ENCODE measurements around the gene SNX18.

The SNX18 gene

DNA sequence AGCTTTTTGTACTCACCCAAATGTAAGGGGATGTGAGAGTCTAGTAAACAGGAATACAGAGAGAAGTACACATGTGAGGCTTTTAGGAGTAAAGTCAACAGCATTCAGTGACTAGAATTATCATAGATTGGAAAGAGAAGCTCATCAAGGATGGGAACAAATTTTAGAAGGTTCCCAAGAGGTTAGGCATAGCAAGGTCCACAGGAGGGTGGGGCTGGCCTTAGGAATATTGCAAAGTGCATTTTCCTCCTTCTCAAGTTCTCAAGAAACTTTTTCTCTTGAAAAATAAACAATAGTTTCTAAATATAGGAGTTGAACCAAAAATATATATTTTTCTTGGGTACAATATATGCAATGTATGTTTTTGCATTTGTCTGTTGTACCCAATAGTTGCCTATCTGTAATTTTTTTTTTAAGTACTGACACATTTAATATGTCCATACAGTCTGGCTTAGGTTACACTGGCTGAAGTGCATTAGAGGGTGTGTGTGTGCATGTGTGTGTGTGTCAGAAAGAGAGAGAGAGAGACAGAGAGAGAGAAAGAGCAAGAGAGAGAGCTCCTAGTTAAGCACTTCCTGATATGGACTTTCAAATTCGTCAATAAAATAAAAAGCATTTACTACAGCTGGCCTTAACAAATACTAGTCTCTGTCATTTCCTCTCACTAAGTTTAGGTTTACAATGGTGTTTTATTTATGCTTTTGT lies 62.2 kb downstream of the SNX18 start:
- no peak for DNase-seq (ENCODE audit: low read depth in 2 of 2)

- DNase-seq (ENCODE audit: low read depth in 2 of 2) = no peak
These were observed 63.6 kb downstream of the SNX18 start for GRCh38 chr5:54580997-54581811.

DNA sequence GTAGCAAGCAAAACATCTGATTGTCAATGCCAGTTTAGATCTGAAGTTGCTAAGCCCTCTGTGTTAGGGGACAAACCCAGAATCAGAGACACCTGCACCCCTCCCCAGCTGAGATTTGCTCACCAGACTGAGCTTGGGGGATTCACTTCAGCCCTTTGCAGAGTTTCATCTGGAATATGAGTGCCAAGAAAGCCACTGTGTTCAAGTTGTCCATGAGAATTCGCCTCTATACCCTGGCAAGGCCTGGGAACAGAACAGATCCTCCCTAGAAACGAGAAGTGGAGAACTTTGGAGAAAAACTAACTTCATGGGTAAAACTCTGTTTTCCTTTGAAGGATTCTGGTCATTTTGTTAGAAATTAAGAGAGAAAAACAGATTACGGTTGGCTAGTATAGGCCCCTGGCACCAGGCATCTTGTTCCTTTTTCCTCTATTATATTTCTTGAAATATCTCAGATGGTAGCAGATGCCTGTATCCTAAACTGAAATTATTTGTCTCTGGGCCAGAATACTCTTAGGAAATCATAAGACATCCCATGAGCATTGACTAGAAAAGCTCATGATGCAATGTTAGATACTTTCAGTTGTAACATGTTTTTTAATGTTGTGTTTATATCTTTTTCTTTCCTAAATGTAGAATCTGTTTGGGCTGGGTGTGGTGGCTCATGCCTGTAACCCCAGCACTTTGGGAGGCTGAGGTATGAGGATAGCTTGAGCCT lies 64.4 kb downstream of the SNX18 start:
- DNase-seq (ENCODE audit: low read depth in 2 of 2) = no peak

- no peak for DNase-seq (ENCODE audit: low read depth in 2 of 2)
These were observed 68.8 kb downstream of the SNX18 start for GRCh38 chr5:54586336-54586735.

DNA sequence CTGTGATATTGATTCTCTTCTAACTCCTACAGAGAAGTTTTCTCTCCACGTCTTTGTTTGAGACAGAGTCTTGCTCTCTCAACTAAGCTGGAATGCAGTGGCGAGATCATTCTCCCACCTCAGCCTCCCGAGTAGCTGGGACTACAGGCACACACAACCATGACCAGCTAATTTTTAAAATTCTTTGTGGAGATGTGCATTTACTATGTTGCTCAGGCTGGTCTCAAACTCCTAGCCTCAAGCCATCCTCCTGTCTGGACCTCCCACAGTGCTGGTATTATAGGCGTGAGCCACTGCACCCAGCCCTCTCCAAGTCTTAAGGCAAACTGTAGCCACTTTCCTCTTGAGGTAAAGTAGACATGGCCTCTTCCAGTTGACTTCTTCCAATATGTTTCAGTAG lies 72.2 kb downstream of the SNX18 start:
- DNase-seq (ENCODE audit: low read depth in 2 of 2) = no peak

DNA sequence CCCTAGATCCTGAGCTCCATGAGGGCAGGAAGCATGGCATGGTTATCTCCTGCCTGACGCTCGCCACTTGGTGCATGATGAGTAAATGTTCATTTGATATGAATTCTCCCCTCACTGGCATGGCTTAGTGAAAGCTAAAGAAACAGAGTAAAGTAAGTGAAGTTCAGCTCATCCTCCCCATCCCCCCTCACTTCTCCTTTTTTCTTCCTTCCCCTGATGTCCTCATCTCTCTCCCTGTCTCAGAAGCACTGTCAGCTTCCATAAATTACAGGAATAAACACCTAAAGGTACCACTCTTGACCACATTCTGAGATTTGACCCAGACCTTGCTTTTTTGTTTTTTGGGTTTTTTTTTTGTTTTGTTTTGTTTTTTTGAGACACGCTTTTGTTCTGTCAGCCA lies 73.3 kb downstream of the SNX18 start:
- no peak for DNase-seq (ENCODE audit: low read depth in 2 of 2)

DNA sequence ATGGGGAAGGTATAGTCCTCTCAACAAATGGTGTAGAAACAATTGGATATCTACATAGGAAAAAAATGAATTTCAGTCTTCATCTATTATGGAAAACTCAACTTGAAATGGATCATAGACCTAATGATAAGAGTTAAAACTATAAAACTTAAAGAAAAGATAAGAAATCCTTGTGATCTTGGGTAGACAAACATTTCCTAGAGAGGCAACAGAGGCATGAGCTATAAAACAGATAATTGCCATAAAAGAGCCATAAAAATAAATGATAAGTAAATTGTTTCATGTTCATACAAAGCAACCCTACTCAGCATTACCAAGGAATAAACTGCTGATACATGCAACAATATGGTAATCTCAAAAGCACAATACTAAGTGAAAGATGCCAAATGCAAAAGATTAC lies 76.2 kb downstream of the SNX18 start:
- DNase-seq (ENCODE audit: low read depth in 2 of 2) = no peak

DNA sequence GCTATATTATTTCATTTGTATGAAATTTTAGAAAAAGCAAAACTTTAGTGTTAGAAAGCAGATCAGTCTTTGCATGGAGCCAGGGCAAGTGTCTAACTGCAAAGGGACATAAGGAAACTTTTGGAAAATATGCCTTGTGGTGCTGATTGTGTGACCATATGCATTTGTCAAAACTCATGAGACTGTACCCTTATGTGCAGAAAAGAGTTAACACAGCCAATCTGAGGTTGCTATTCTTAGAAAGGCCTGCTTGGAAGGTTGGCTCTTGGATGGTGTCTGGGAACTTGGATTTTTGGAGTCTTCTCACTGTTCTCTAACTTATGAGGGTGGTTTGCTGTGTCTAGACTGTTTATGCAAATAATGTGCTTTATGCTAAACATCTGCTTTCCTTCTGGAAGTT lies 76.6 kb downstream of the SNX18 start:
- no peak for DNase-seq (ENCODE audit: low read depth in 2 of 2)

- no peak for DNase-seq (ENCODE audit: low read depth in 2 of 2)
These were observed 78.2 kb downstream of the SNX18 start for GRCh38 chr5:54595721-54596120.

Measured in activated CD8-positive, alpha-beta memory T cell treated with anti-CD3 and anti-CD28 coated beads for 4 hours (primary cell).